Activated CD4-positive, alpha-beta T cell treated with anti-CD3 and anti-CD28 coated beads, Interleukin-2, Interleukin-4, amounts not matched to agents 100 ng/mL and 50 ng/mL, durations not matched to agents 16 hours and 8 hours (primary cell): ENCODE results near the gene LMTK2.

Experiments
- DNase-seq: peaks from one replicate; pipeline ENCODE4 v3.0.0-alpha.2; 2020; ENCODE audit warnings: low spot score

The LMTK2 gene

GRCh38 chr7:98137134-98137825 lies 30.6 kb downstream of the LMTK2 start:
- no peak for DNase-seq

- DNase-seq = no peak
Observed at GRCh38 chr7:98137826-98138151, 31.1 kb downstream of the LMTK2 start.

GRCh38 chr7:98138672-98139071 lies 32.0 kb downstream of the LMTK2 start:
- DNase-seq = no peak

- no peak for DNase-seq
Observed at GRCh38 chr7:98142658-98143057, 36.0 kb downstream of the LMTK2 start.

- DNase-seq = no peak
Observed at GRCh38 chr7:98148607-98149006, 41.9 kb downstream of the LMTK2 start.

GRCh38 chr7:98149116-98149692 lies 42.5 kb downstream of the LMTK2 start:
- DNase-seq = no peak

- no peak for DNase-seq
Observed at GRCh38 chr7:98151884-98152283, 45.2 kb downstream of the LMTK2 start.

- DNase-seq = no peak
Observed at GRCh38 chr7:98156700-98157099, 50.0 kb downstream of the LMTK2 start.

DNA sequence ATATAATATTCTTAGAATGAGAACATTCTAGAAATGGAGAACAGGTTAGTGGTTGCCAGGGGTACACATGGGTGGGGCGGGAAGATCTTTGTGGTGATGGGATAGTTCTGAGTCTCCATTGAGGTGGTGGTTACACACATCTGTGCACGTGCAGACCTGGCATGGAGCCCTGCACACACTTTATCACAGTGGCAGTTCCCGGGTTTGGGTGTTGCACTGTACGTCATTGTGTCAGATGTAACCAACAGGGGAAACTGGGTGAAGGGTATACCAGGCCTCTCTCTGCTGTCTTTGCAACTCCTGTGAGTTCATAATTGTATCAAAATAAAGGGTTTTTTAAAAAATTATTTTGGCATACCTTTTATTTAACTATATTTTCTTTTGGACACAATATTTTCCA lies 51.1 kb downstream of the LMTK2 start:
- no peak for DNase-seq

- no peak for DNase-seq
Observed at GRCh38 chr7:98162758-98163157, 56.1 kb downstream of the LMTK2 start.

- no peak for DNase-seq
Observed at GRCh38 chr7:98163269-98163668, 56.6 kb downstream of the LMTK2 start.

GRCh38 chr7:98163704-98164494 lies 57.2 kb downstream of the LMTK2 start:
- DNase-seq = no peak

DNA sequence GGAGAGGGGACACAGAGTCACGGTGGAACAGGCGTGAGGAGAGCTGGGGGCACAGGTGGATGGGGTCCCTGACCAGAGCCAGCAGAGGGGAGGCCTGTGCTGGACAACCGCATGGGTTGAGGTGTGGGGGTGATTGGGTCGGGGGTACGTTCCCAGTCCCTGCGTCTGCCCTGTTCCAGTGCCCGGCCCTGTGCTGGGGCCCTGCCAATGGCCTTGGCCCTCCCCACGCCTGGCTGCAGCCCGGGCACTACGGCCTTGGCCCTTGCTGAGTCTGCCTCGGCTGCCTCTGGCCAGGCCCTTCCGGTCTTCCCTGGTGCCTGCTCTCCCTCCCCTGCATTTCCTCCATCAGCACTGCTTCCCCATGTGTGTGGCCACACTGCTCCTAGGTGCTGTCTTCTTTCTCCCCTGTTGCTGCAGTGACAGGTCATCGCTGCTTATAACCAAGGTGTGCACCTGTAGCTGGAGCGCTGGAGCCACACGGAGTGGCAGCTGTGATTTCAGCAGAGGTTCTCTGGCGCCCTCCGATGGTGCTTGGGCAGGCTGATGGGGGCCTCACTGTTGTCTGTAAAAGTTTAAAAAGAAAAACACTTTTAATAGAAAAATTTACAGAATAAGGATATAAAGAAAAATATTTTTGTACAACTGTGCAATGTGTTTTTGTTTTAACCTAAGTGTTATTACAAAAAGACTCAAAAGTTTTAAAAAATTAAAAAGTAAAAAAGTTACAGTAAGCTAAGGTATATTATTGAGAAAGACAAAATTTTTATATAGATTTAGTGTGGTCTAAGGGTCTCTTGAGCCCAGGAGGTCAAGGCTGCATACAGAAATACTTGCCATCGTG lies 59.4 kb downstream of the LMTK2 start:
- peak; percentile 26 for DNase-seq

- DNase-seq = no peak
Observed at GRCh38 chr7:98166668-98166970, 60.0 kb downstream of the LMTK2 start.

DNA sequence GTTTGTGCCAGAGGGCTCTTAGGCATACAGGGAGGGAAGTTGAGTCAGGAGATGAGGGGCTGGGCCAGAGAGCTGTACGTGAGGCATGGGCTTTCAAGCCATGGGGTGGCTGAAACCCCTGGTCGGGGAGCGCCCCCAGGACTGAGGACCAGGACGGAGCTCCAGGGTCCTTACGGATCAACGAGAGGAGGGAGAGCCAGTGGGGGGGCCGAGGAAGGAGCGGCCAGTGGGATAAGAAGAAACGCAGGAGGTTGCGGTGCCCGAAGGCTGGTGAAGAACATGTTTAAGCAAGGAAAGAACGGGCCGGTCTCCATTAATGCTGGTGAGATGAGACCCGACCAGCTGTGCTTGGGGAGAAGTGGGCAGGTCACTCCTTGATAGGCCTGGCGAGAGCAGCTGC lies 61.0 kb downstream of the LMTK2 start:
- no peak for DNase-seq

- DNase-seq = peak; percentile 70
Observed at GRCh38 chr7:98168181-98168903, 61.7 kb downstream of the LMTK2 start.

- DNase-seq = no peak
Observed at GRCh38 chr7:98168904-98169621, 62.4 kb downstream of the LMTK2 start.

- DNase-seq = no peak
Observed at GRCh38 chr7:98170966-98171365, 64.3 kb downstream of the LMTK2 start.

- DNase-seq = no peak
Observed at GRCh38 chr7:98171449-98171848, 64.8 kb downstream of the LMTK2 start.

GRCh38 chr7:98174334-98175259 lies 67.9 kb downstream of the LMTK2 start:
- DNase-seq = no peak
